Gastroesophageal sphincter (tissue), 4 donors: ENCODE measurements around the gene RRP15. TPM values are rescaled to one million over a fixed set of nuclear protein-coding genes. Genes with fewer than 3 reads are reported as not detected.

Source experiments
- ATAC-seq: fragments of 150-250 bp; one replicate; pipeline ENCODE4 v1.9.1; 2016; ENCODE audit warnings: mild to moderate bottlenecking, moderate library complexity
- H3K27ac ChIP-seq, 4 donors: fragments of 200-600 bp; sonication (generic) in 3 of 4; 1 replicate in 3 of 4; 2 replicates in 1 of 4; pipeline ENCODE4 v1.5.1; 2016 to 2019
- H3K27me3 ChIP-seq: fragments of 200-600 bp; sonication (generic); one replicate; pipeline ENCODE4 v1.5.1; 2019
- H3K36me3 ChIP-seq, 2 donors: fragments of 200-600 bp; sonication (generic); one replicate each; pipeline ENCODE4 v1.5.1; 2019; ENCODE audit warnings: control low read depth in 1 of 2
- H3K4me1 ChIP-seq, 3 donors: fragments of 200-600 bp; sonication (generic); 1 replicate in 2 of 3; 2 replicates in 1 of 3; pipeline ENCODE4 v1.5.1; 2016 to 2019; ENCODE audit warnings: control low read depth in 2 of 3
- H3K4me3 ChIP-seq, 2 donors: fragments of 200-600 bp; sonication (generic); one replicate each; pipeline ENCODE4 v1.5.1; 2019; ENCODE audit warnings: mild to moderate bottlenecking in 1 of 2, moderate library complexity in 1 of 2
- H3K9me3 ChIP-seq, 3 donors: fragments of 200-600 bp; sonication (generic); one replicate each; pipeline ENCODE4 v1.5.1; 2017 to 2019; ENCODE audit warnings: control low read depth in 2 of 3
- CTCF ChIP-seq, 4 experiments: fragments of 200-600 bp in 2 of 4; fragments of 450-650 bp in 2 of 4; sonication (generic) in 1 of 4; IDR thresholded peaks; one replicate each; pipeline ENCODE4 v1.5.1; 2017 to 2019; ENCODE audit warnings: antibody characterized with exemption in 4 of 4, mild to moderate bottlenecking in 2 of 4, moderate library complexity in 2 of 4
- EP300 ChIP-seq: sonication (generic); formaldehyde crosslinking; IDR thresholded peaks from one replicate; pipeline ENCODE4 v1.6.1; 2017; ENCODE audit warnings: antibody characterized with exemption, mild to moderate bottlenecking
- POLR2A ChIP-seq, 2 donors: fragments of 450-650 bp; IDR thresholded peaks; one replicate each; pipeline ENCODE4 v1.6.1; 2017; ENCODE audit warnings: antibody characterized with exemption in 2 of 2, mild to moderate bottlenecking in 2 of 2, moderate library complexity in 1 of 2
- POLR2AphosphoS5 ChIP-seq: sonication (generic); formaldehyde crosslinking; IDR thresholded peaks from one replicate; pipeline ENCODE4 v1.6.1; 2017; ENCODE audit warnings: antibody characterized with exemption
- WGBS, 2 donors: methylation state at CpG; one replicate each; pipeline ENCODE4 v1.1.5; 2018; ENCODE audit warnings: low coverage in 1 of 2; 5-methylcytosine and 5-hydroxymethylcytosine counted together
- total RNA-seq, 4 donors: library from RNA; depleted of rRNA; stranded (reverse); fragments of >200 nt; gene quantifications; one replicate each; pipeline ENCODE4 v1.1.0, GENCODE V29; 2016

Gene RRP15
- total RNA-seq, 4 donors from 2014 or later = 7.0 to 13.5 (median 9.4) TPM

- H3K27ac ChIP-seq = peak overlapping the region; percentile 43 to 76 (median 70)
- no peaks in the 10 kb centered on the region for H3K9me3 ChIP-seq
- peaks cover 12 to 73% (median 12%) of the 10 kb centered on the region in 3 donors for H3K4me1 ChIP-seq
- H3K36me3 ChIP-seq = no peaks in the 10 kb centered on the region
- 40 to 60% methylated on average over 6 to 8 of the region's 8 CpGs for whole genome bisulfite sequencing, 2 donors
- H3K4me3 ChIP-seq = no peak overlapping the region
- no peak for TF ChIP-seq POLR2A (IDR thresholded peaks at IDR 0.05)
- ATAC-seq = no peak
- no peaks in the 10 kb centered on the region for H3K27me3 ChIP-seq
Observed at GRCh38 chr1:218364028-218364710, 79.1 kb downstream of the RRP15 start.

- 19 to 45% methylated on average over 5 to 10 of the region's 15 CpGs for WGBS, 2 donors
- H3K27me3 ChIP-seq = no peaks in the 10 kb centered on the region
- ATAC-seq = peak; percentile 84
- peaks cover 12 to 83% (median 12%) of the 10 kb centered on the region in 3 donors for H3K4me1 ChIP-seq
- peak overlapping the region; percentile 43 to 76 (median 70) for H3K27ac ChIP-seq
- H3K4me3 ChIP-seq = no peak overlapping the region
- H3K36me3 ChIP-seq = no peaks in the 10 kb centered on the region
- H3K9me3 ChIP-seq = no peaks in the 10 kb centered on the region
- TF ChIP-seq CTCF (IDR thresholded peaks at IDR 0.05) (no peak), POLR2A (IDR thresholded peaks at IDR 0.05) (no peak), EP300 (no peak), POLR2AphosphoS5 (peak; percentile 82)
Observed at GRCh38 chr1:218365226-218365999, 80.3 kb downstream of the RRP15 start.

DNA sequence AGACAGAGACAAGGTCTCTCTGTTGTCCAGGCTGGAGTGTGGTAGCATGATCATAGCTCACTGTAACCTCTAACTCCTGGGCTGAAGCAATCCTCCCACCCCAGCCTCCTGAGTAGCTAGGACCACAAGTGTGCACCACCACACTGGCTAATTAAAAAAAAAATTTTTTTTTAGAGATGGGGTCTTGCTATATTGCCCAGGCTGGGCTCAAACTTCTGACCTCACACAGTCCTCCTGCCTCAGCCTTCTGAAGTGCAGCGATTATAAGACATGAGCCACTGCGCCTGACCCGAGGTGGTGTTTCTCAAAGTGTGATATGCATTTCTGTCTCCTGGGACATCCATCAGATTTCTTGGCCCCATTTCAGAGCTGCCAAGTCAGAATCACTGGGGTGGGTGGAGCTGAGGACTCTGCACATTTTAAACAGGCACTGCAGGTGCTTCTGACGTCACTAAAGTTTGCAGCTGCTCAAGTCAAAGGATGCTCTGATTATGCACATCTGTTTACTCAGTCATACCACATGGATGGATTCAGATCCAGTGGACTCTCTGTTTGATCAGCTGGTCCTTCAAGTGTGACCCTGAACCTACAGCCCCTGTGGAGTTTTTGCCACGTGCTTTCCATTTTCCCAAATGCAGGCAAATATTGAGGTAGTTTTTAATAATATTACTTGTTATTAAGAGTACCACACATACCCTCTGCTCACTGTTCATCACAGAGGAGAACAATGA, 81.4 kb downstream of the RRP15 start:
- H3K36me3 ChIP-seq = no peaks in the 10 kb centered on the region
- no peaks in the 10 kb centered on the region for H3K9me3 ChIP-seq
- no peaks in the 10 kb centered on the region for H3K27me3 ChIP-seq
- H3K4me1 ChIP-seq = peaks cover 12 to 85% (median 12%) of the 10 kb centered on the region in 3 donors
- ATAC-seq = no peak
- no peak for TF ChIP-seq CTCF (IDR thresholded peaks at IDR 0.05)
- TF ChIP-seq POLR2A (IDR thresholded peaks at IDR 0.05) = no peak
- no peak for TF ChIP-seq EP300
- TF ChIP-seq POLR2AphosphoS5 = no peak
- H3K4me3 ChIP-seq = no peak overlapping the region
- peak overlapping the region; percentile 43 to 76 (median 59) for H3K27ac ChIP-seq
- 90 to 100% methylated on average over 1 to 4 of the region's 5 CpGs for WGBS, 2 donors

- Histone ChIP-seq H3K27me3 (no peaks in the 10 kb centered on the region), H3K4me1 (peaks cover 12 to 85% (median 18%) of the 10 kb centered on the region in 3 donors)
- WGBS, 2 donors = 9 to 29% methylated on average over 3 to 4 of the region's 4 CpGs
Observed at GRCh38 chr1:218367118-218367517, 82.0 kb downstream of the RRP15 start.

More at GRCh38 chr1:218367118-218367517, 82.0 kb downstream of the RRP15 start:
- TF ChIP-seq CTCF (IDR thresholded peaks at IDR 0.05) (no peak), EP300 (no peak), POLR2AphosphoS5 (no peak), POLR2A (IDR thresholded peaks at IDR 0.05) (no peak)
- Histone ChIP-seq H3K36me3 (no peaks in the 10 kb centered on the region), H3K9me3 (no peaks in the 10 kb centered on the region), H3K27ac (peak overlapping the region; percentile 10 to 76 (median 54)), H3K4me3 (no peak overlapping the region)
- ATAC-seq = no peak
